Measurements from ENCODE around the gene LATS2. TPM values are rescaled to one million over a fixed set of nuclear protein-coding genes. Genes with fewer than 3 reads are reported as not detected.
"Not testable (repeated sequence)": the region's sequence is repeated elsewhere in the genome, so short reads cannot be mapped to it uniquely, and the experiment has no call there.

Gene LATS2
- total and polyA plus RNA-seq, 10 donors: 2.5 to 34.6 (median 22.6) TPM

GRCh38 chr13:20939662-20940061 is 121.7 kb downstream of the LATS2 start:
- H3K4me1 ChIP-seq: peaks cover 0 to 10% (median 6%) of the 10 kb centered on the region in 6 donors
- H3K36me3 ChIP-seq: no peaks in the 10 kb centered on the region
- TF ChIP-seq POLR2A (IDR thresholded peaks at IDR 0.05) (no peak), CTCF (IDR thresholded peaks at IDR 0.05 in 8 of 11, conservative IDR thresholded peaks at IDR 0.05 in 3 of 11) (no peak), POLR2AphosphoS5 (IDR thresholded peaks at IDR 0.05) (no peak)
- intact Hi-C loops (cut with DNase I; ENCODE audit: low total_unique reads): no loop called here
- no peak overlapping the region for H3K27ac ChIP-seq
- no peaks in the 10 kb centered on the region for H3K9me3 ChIP-seq
- DNase-seq: no peak
- H3K4me3 ChIP-seq: no peak overlapping the region
- 74 to 93% (median 88%) methylated on average over 2 to 4 of the region's 4 CpGs for WGBS, 5 donors
- H3K27me3 ChIP-seq (replicated peaks in 1 of 7): peaks cover 0 to 8% (median 0%) of the 10 kb centered on the region in 7 donors

GRCh38 chr13:20938302-20938701 is 123.1 kb downstream of the LATS2 start:
- 76 to 89% (median 86%) methylated on average over 6 of the region's 6 CpGs for WGBS, 5 donors
- no peak for TF ChIP-seq POLR2A (IDR thresholded peaks at IDR 0.05)
- TF ChIP-seq CTCF (IDR thresholded peaks at IDR 0.05 in 8 of 11, conservative IDR thresholded peaks at IDR 0.05 in 3 of 11): no peak
- TF ChIP-seq POLR2AphosphoS5 (IDR thresholded peaks at IDR 0.05): no peak
- intact Hi-C loops (cut with DNase I; ENCODE audit: low total_unique reads): no loop called here
- Histone ChIP-seq H3K36me3 (no peaks in the 10 kb centered on the region), H3K4me3 (no peak overlapping the region), H3K4me1 (peaks cover 0 to 5% (median 2%) of the 10 kb centered on the region in 6 donors), H3K27me3 (replicated peaks in 1 of 7) (peaks cover 0 to 7% (median 0%) of the 10 kb centered on the region in 7 donors), H3K27ac (no peak overlapping the region), H3K9me3 (no peaks in the 10 kb centered on the region)
- no peak for DNase-seq

DNA sequence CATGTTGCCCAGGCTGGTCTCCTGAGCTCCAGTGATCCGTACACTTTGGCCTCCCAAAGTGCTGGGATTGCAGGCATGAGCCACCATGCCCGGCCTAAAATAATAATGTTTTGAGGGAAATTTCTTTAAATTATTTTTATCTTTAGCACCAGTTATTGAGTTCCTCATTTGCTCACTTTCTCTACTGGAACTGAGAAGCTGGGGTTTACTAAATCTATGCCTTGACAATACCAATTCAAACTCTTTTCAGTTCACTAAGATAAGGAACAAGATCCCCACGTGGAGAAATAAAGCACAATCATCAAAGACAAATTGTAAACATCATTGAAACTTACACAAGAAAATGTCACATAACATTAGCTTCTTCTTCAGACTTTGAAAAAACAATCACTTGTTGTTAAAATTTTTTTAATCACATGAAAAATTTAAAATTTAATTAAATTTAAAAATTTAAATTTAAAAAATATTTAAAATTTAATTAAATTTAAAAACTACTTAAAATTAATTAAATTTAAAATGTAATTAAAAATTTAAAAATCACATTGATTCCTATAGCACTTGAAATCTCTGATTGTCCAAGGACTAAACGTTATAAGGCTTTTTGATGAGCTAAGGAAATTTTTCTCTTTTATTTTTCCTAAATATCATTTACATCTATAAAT is 133.7 kb downstream of the LATS2 start:
- Histone ChIP-seq H3K9me3 (no peaks in the 10 kb centered on the region), H3K36me3 (no peaks in the 10 kb centered on the region), H3K27ac (no peak overlapping the region), H3K4me1 (no peaks in the 10 kb centered on the region), H3K4me3 (no peak overlapping the region), H3K27me3 (replicated peaks in 1 of 7) (no peaks in the 10 kb centered on the region)
- WGBS, 5 donors: 57 to 75% (median 62%) methylated on average over 4 of the region's 4 CpGs
- TF ChIP-seq POLR2AphosphoS5 (IDR thresholded peaks at IDR 0.05) (no peak), CTCF (IDR thresholded peaks at IDR 0.05 in 8 of 11, conservative IDR thresholded peaks at IDR 0.05 in 3 of 11) (no peak), POLR2A (IDR thresholded peaks at IDR 0.05) (no peak)
- no peak for DNase-seq
- intact Hi-C loops (cut with DNase I; ENCODE audit: low total_unique reads): loop anchor here (10.0 kb wide), 2 partner anchors 213 to 733 kb away; partner anchors contain the start of gene GJB2

GRCh38 chr13:20925395-20925790 is 136.0 kb downstream of the LATS2 start:
- not testable (repeated sequence) for H3K27me3 ChIP-seq (replicated peaks in 1 of 7); H3K36me3 ChIP-seq; H3K27ac ChIP-seq; H3K4me1 ChIP-seq; H3K4me3 ChIP-seq; H3K9me3 ChIP-seq
- DNase-seq: peak; percentile 25
- intact Hi-C loops (cut with DNase I; ENCODE audit: low total_unique reads): loop anchor here (10.0 kb wide), 2 partner anchors 211 to 731 kb away; partner anchors contain the start of gene GJB2
- WGBS, 5 donors: 60 to 89% (median 78%) methylated on average over 11 to 13 of the region's 13 CpGs
